SK-N-SH (cell line): Measurements from ENCODE around the gene PLCL2. TPM values are rescaled to one million over a fixed set of nuclear protein-coding genes. Genes with fewer than 3 reads are reported as not detected.

Experiments used
- CTCF ChIA-PET: fragments of 300-600, 350-600 bp; formaldehyde crosslinking; extraction: SDS; loops from one replicate; lab custom pipeline; 2021; lab: Yijun Ruan, JAX
- POLR2A ChIA-PET: fragments of 350-600 bp; sonication (Branson Sonifier 250); formaldehyde crosslinking; extraction: SDS; loops from one replicate; lab custom pipeline; 2020; ENCODE audit warnings: antibody characterized with exemption, inconsistent platforms; lab: Yijun Ruan, JAX
- DNase-seq: peaks from one replicate; pipeline ENCODE4 v3.0.0; 2012
- H2AFZ ChIP-seq: fragments of 200-600 bp; sonication (generic); 2 replicates; pipeline ENCODE4 v1.8.1; 2016; ENCODE audit warnings: antibody characterized with exemption, mild to moderate bottlenecking, low read depth
- H3F3A ChIP-seq: fragments of 200-600 bp; sonication (generic); replicated peaks from 2 replicates; pipeline ENCODE3; 2016; ENCODE audit warnings: antibody characterized with exemption, mild to moderate bottlenecking; ENCODE audit not compliant: insufficient read depth
- H3K27ac ChIP-seq, 2 experiments: fragments of 200-500 bp in 1 of 2; fragments of 200-600 bp in 1 of 2; sonication (Bioruptor generic) in 1 of 2; sonication (generic), shearing (Covaris generic) in 1 of 2; 2 replicates each; pipeline versions ENCODE4 v1.5.1 to v1.6.1; 2014 to 2016; ENCODE audit warnings: low read depth in 2 of 2, inconsistent platforms in 1 of 2, low read length in 1 of 2, mild to moderate bottlenecking in 1 of 2, mixed read lengths in 1 of 2
- H3K27me3 ChIP-seq: fragments of 200-600 bp; sonication (generic), shearing (Covaris generic); 2 replicates; pipeline ENCODE4 v1.6.1; 2016; ENCODE audit warnings: mixed run types; ENCODE audit not compliant: insufficient read depth
- H3K36me3 ChIP-seq, 2 experiments: fragments of 200-500 bp in 1 of 2; fragments of 200-600 bp in 1 of 2; sonication (Bioruptor generic) in 1 of 2; sonication (generic) in 1 of 2; replicated peaks in 1 of 2; 2 replicates each; pipeline versions ENCODE3 to v1.5.1; 2014 to 2016; ENCODE audit warnings: low read length in 1 of 2, mild to moderate bottlenecking in 1 of 2; ENCODE audit not compliant: insufficient read depth in 2 of 2, control insufficient read depth in 1 of 2
- H3K4me1 ChIP-seq, 2 experiments: fragments of 200-500 bp in 1 of 2; fragments of 200-600 bp in 1 of 2; sonication (Bioruptor generic) in 1 of 2; sonication (generic), shearing (Covaris generic) in 1 of 2; 2 replicates each; pipeline versions ENCODE4 v1.5.1 to v1.6.1; 2014 to 2016; ENCODE audit warnings: low read depth in 1 of 2, low read length in 1 of 2, mixed run types in 1 of 2; ENCODE audit not compliant: insufficient read depth in 2 of 2, control insufficient read depth in 1 of 2
- H3K4me2 ChIP-seq: fragments of 200-600 bp; sonication (generic), shearing (Covaris generic); 2 replicates; pipeline ENCODE4 v1.6.1; 2017; ENCODE audit warnings: mixed run types
- H3K4me3 ChIP-seq, 2 experiments: fragments of 200-500 bp in 1 of 2; fragments of 200-600 bp in 1 of 2; sonication (Bioruptor generic) in 1 of 2; sonication (generic), shearing (Covaris generic) in 1 of 2; 2 replicates each; pipeline versions ENCODE4 v1.5.1 to v1.8.1; 2014 to 2016; ENCODE audit warnings: low read depth in 2 of 2, inconsistent platforms in 1 of 2, low read length in 1 of 2, mild to moderate bottlenecking in 1 of 2, mixed read lengths in 1 of 2, moderate library complexity in 1 of 2
- H3K79me2 ChIP-seq: fragments of 200-600 bp; sonication (generic); 2 replicates; pipeline ENCODE4 v1.8.1; 2017; ENCODE audit warnings: mild to moderate bottlenecking; ENCODE audit not compliant: insufficient read depth
- H3K9ac ChIP-seq: fragments of 200-600 bp; sonication (generic); 2 replicates; pipeline ENCODE4 v1.6.1; 2017; ENCODE audit warnings: mixed run types
- H3K9me2 ChIP-seq: fragments of 200-600 bp; sonication (generic); 2 replicates; pipeline ENCODE4 v1.6.1; 2017; ENCODE audit warnings: mixed run types
- H3K9me3 ChIP-seq: fragments of 200-600 bp; sonication (generic); 2 replicates; pipeline ENCODE4 v1.6.1; 2017; ENCODE audit warnings: mixed run types, mild to moderate bottlenecking, moderate library complexity
- H4K20me1 ChIP-seq: fragments of 200-600 bp; sonication (generic); 2 replicates; pipeline ENCODE4 v1.6.1; 2017; ENCODE audit warnings: mild to moderate bottlenecking, mixed run types; ENCODE audit not compliant: insufficient read depth
- ELF1 ChIP-seq: IDR thresholded peaks from 2 replicates; pipeline ENCODE4 v1.4.0; 2012
- EZH2phosphoT487 ChIP-seq: fragments of 200-600 bp; sonication (generic); IDR thresholded peaks from 2 replicates; pipeline ENCODE4 v1.6.1; 2017; ENCODE audit warnings: low read depth, mixed run types, mild to moderate bottlenecking, antibody characterized with exemption, moderate library complexity, borderline replicate concordance
- FOXJ3 ChIP-seq: sonication (generic); formaldehyde crosslinking; IDR thresholded peaks from 2 replicates; pipeline ENCODE4 v1.5.1; 2020; ENCODE audit warnings: mild to moderate bottlenecking, missing genetic modification reagents
- FOXM1 ChIP-seq: IDR thresholded peaks from 2 replicates; pipeline ENCODE4 v1.4.0; 2012; ENCODE audit warnings: low read depth, mild to moderate bottlenecking
- GABPA ChIP-seq: IDR thresholded peaks from 2 replicates; pipeline ENCODE4 v1.4.0; 2012; ENCODE audit warnings: low read depth, mild to moderate bottlenecking
- JUND ChIP-seq: IDR thresholded peaks from 2 replicates; pipeline ENCODE4 v1.4.0; 2012
- NFIC ChIP-seq: IDR thresholded peaks from 2 replicates; pipeline ENCODE4 v1.4.0; 2012; ENCODE audit warnings: borderline replicate concordance
- NRF1 ChIP-seq: IDR thresholded peaks from 2 replicates; pipeline ENCODE4 v1.6.1; 2012; ENCODE audit warnings: low read depth, mild to moderate bottlenecking, low read length
- POLR2AphosphoS5 ChIP-seq: IDR thresholded peaks from 2 replicates; pipeline ENCODE4 v1.6.1; 2012; ENCODE audit warnings: low read depth, low read length
- RAD21 ChIP-seq: IDR thresholded peaks from 2 replicates; pipeline ENCODE4 v1.6.1; 2012; ENCODE audit warnings: mild to moderate bottlenecking, low read length
- RFX5 ChIP-seq: IDR thresholded peaks from 2 replicates; pipeline ENCODE4 v1.6.1; 2012; ENCODE audit warnings: mild to moderate bottlenecking, improper control_type of control experiment, low read length
- RXRA ChIP-seq: IDR thresholded peaks from 2 replicates; pipeline ENCODE4 v1.4.0; 2012; ENCODE audit warnings: low read depth, mild to moderate bottlenecking, borderline replicate concordance
- SIN3A ChIP-seq: IDR thresholded peaks from 2 replicates; pipeline ENCODE4 v1.6.1; 2012; ENCODE audit warnings: low read depth, mild to moderate bottlenecking, low read length, moderate library complexity, borderline replicate concordance
- TAF1 ChIP-seq: IDR thresholded peaks from 2 replicates; pipeline ENCODE4 v1.6.1; 2012; ENCODE audit warnings: low read depth, mild to moderate bottlenecking, low read length, moderate library complexity, borderline replicate concordance
- WGBS: methylation state at CpG from one replicate; pipeline ENCODE4 v1.1.6; 2017; ENCODE audit warnings: low lambda C conversion rate; 5-methylcytosine and 5-hydroxymethylcytosine counted together
- polyA plus RNA-seq, 3 experiments: library from polyadenylated mRNA; depleted of rRNA; stranded (reverse); fragments of >200 nt; gene quantifications; 2 replicates each; pipeline ENCODE4 v1.2.3, GENCODE V29; 2012
- TF ChIP-seq, protein P1 (sequence below): IDR thresholded peaks from 2 replicates; pipeline ENCODE4 v1.6.1; 2012; ENCODE audit warnings: mild to moderate bottlenecking, low read depth, low read length, moderate library complexity
- TF ChIP-seq, protein P2 (sequence below): IDR thresholded peaks from 2 replicates; pipeline ENCODE4; 2012
- TF ChIP-seq, protein P3 (sequence below): IDR thresholded peaks from 2 replicates; pipeline ENCODE4 v1.4.0; 2012; ENCODE audit warnings: low read depth
- TF ChIP-seq, protein P4 (sequence below): fragments of 200-600 bp; sonication (generic); IDR thresholded peaks from 2 replicates; pipeline ENCODE4 v1.6.1; 2017; ENCODE audit warnings: antibody characterized with exemption, mild to moderate bottlenecking, moderate library complexity
- TF ChIP-seq, protein P5 (sequence below): IDR thresholded peaks from 2 replicates; pipeline ENCODE4 v1.4.0; 2012; ENCODE audit warnings: low read depth, borderline replicate concordance

Gene PLCL2
- polyA plus RNA-seq, 1 of the 3 experiments (the other 2 are of a cell fraction) = 0.85 TPM

DNA sequence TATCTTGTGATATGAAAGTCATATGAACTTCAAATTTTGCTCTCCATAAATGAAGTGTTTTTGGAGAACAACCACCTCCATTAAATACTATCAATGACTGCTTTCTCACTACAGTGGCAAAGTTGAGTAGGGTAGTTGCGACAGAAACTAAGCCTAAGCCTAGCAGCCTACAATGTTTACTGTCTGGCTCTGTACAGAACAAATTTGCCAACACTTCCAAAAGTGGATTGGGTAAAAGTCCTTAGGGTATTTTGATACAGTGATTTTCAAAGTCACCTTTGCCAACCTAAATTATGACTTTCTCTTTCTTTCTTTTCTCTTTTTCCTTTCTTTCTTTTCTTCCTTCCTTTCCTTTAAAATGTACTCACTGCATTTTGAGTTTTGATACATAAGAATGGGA, 142.6 kb downstream of the PLCL2 start (continued):
- TF ChIP-seq, protein P1, sequence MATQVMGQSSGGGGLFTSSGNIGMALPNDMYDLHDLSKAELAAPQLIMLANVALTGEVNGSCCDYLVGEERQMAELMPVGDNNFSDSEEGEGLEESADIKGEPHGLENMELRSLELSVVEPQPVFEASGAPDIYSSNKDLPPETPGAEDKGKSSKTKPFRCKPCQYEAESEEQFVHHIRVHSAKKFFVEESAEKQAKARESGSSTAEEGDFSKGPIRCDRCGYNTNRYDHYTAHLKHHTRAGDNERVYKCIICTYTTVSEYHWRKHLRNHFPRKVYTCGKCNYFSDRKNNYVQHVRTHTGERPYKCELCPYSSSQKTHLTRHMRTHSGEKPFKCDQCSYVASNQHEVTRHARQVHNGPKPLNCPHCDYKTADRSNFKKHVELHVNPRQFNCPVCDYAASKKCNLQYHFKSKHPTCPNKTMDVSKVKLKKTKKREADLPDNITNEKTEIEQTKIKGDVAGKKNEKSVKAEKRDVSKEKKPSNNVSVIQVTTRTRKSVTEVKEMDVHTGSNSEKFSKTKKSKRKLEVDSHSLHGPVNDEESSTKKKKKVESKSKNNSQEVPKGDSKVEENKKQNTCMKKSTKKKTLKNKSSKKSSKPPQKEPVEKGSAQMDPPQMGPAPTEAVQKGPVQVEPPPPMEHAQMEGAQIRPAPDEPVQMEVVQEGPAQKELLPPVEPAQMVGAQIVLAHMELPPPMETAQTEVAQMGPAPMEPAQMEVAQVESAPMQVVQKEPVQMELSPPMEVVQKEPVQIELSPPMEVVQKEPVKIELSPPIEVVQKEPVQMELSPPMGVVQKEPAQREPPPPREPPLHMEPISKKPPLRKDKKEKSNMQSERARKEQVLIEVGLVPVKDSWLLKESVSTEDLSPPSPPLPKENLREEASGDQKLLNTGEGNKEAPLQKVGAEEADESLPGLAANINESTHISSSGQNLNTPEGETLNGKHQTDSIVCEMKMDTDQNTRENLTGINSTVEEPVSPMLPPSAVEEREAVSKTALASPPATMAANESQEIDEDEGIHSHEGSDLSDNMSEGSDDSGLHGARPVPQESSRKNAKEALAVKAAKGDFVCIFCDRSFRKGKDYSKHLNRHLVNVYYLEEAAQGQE = no peak
- TF ChIP-seq GABPA = no peak

DNA sequence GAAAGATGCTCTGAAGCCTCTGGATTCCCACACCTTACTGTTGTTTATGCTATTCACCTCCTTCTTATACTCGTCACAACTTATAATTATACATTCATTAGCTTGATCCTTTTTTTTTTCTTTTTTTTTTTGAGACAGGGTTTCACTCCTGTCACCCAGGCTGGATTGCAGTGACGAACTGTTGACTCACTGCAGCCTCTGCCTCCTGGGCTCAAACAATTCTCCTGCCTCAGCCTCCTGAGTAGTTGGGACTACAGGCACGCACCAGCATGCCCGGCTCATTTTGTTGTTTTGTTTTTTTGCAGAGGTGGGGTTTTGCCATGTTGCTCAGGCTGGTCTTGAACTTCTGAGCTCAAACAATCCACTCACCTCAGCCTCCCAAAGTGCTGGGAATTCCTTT, 143.6 kb downstream of the PLCL2 start:
- POLR2A ChIA-PET = no interaction called here
- H3K4me1 ChIP-seq = no peaks in the 10 kb centered on the region
- no peak for DNase-seq

DNA sequence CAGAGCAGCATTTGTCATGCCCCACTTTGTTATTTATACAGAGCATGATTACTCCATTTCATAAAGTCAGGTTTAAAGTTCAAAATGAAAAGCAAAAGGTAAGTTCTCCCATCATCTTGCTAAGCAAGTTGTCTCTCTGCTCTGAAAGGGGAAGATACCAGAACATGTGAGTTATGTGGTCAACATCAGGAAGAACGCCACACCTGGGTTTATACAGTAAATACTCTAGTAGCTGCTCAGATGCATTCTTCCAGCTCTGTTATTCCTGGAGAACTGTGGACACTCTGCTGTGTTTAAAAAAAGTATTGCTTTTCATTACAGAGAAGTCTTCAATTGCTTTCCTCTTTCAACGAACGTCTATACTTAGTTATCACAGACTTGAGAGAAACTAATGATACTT, 145.7 kb downstream of the PLCL2 start:
- no peak overlapping the region for H3K9ac ChIP-seq
- H3K4me1 ChIP-seq = no peaks in the 10 kb centered on the region
- no peak overlapping the region for H2AFZ ChIP-seq
- no peaks in the 10 kb centered on the region for H3K9me2 ChIP-seq
- no peak overlapping the region for H3K4me2 ChIP-seq
- no peak for DNase-seq
- no peaks in the 10 kb centered on the region for H3K9me3 ChIP-seq
- H4K20me1 ChIP-seq = no peaks in the 10 kb centered on the region
- no peaks in the 10 kb centered on the region for H3F3A ChIP-seq
- no peaks in the 10 kb centered on the region for H3K36me3 ChIP-seq
- POLR2A ChIA-PET = no interaction called here
- 84% methylated on average over 3 of the region's 3 CpGs for whole genome bisulfite sequencing
- H3K27me3 ChIP-seq = no peaks in the 10 kb centered on the region
- TF ChIP-seq SIN3A (no peak), NFIC (no peak), TAF1 (no peak), NRF1 (no peak), RXRA (no peak), FOXM1 (no peak), EZH2phosphoT487 (no peak), FOXJ3 (CRISPR knock-in tag) (no peak), JUND (no peak), RFX5 (no peak), RAD21 (no peak), POLR2AphosphoS5 (no peak), ELF1 (no peak)
- TF ChIP-seq, protein P2, sequence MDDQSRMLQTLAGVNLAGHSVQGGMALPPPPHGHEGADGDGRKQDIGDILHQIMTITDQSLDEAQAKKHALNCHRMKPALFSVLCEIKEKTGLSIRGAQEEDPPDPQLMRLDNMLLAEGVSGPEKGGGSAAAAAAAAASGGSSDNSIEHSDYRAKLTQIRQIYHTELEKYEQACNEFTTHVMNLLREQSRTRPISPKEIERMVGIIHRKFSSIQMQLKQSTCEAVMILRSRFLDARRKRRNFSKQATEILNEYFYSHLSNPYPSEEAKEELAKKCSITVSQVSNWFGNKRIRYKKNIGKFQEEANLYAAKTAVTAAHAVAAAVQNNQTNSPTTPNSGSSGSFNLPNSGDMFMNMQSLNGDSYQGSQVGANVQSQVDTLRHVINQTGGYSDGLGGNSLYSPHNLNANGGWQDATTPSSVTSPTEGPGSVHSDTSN = no peak
- TF ChIP-seq, protein P3, sequence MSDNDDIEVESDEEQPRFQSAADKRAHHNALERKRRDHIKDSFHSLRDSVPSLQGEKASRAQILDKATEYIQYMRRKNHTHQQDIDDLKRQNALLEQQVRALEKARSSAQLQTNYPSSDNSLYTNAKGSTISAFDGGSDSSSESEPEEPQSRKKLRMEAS = no peak
- TF ChIP-seq, protein P4, sequence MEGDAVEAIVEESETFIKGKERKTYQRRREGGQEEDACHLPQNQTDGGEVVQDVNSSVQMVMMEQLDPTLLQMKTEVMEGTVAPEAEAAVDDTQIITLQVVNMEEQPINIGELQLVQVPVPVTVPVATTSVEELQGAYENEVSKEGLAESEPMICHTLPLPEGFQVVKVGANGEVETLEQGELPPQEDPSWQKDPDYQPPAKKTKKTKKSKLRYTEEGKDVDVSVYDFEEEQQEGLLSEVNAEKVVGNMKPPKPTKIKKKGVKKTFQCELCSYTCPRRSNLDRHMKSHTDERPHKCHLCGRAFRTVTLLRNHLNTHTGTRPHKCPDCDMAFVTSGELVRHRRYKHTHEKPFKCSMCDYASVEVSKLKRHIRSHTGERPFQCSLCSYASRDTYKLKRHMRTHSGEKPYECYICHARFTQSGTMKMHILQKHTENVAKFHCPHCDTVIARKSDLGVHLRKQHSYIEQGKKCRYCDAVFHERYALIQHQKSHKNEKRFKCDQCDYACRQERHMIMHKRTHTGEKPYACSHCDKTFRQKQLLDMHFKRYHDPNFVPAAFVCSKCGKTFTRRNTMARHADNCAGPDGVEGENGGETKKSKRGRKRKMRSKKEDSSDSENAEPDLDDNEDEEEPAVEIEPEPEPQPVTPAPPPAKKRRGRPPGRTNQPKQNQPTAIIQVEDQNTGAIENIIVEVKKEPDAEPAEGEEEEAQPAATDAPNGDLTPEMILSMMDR = no peak
- TF ChIP-seq, all 33 proteins: peak for 0
- H3K79me2 ChIP-seq = no peaks in the 10 kb centered on the region
- H3K27ac ChIP-seq = no peak overlapping the region
- CTCF ChIA-PET = interaction anchor here (1.2 to 4.0 kb wide), 4 partner anchors 14 to 430 kb away, joined by 3 to 21 read pairs (median 6); partner anchors contain the start of gene PLCL2
- no peak overlapping the region for H3K4me3 ChIP-seq

More for the DNA sequence above, 143.6 kb downstream of the PLCL2 start:
- H3K4me3 ChIP-seq = no peak overlapping the region
- no peak overlapping the region for H3K9ac ChIP-seq
- WGBS = 86% methylated on average over 4 of the region's 4 CpGs
- H3K27me3 ChIP-seq = no peaks in the 10 kb centered on the region
- H3K4me2 ChIP-seq = no peak overlapping the region
- no peak overlapping the region for H3K27ac ChIP-seq
- TF ChIP-seq, protein P5, sequence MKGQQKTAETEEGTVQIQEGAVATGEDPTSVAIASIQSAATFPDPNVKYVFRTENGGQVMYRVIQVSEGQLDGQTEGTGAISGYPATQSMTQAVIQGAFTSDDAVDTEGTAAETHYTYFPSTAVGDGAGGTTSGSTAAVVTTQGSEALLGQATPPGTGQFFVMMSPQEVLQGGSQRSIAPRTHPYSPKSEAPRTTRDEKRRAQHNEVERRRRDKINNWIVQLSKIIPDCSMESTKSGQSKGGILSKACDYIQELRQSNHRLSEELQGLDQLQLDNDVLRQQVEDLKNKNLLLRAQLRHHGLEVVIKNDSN = no peak
- TF ChIP-seq RXRA = no peak
- no peak overlapping the region for H2AFZ ChIP-seq
- no peaks in the 10 kb centered on the region for H3K9me2 ChIP-seq
- no peaks in the 10 kb centered on the region for H3F3A ChIP-seq
- no peaks in the 10 kb centered on the region for H3K79me2 ChIP-seq
- no peaks in the 10 kb centered on the region for H3K9me3 ChIP-seq
- CTCF ChIA-PET = interaction anchor here (1.1 to 1.3 kb wide), 2 partner anchors 204 to 427 kb away, joined by 3 read pairs; no protein-coding TSS in a partner anchor
- H3K36me3 ChIP-seq = no peaks in the 10 kb centered on the region
- H4K20me1 ChIP-seq = no peaks in the 10 kb centered on the region
